NOMO-1 treated with DMSO at 0.1 percent for 48 hours (cell line): ENCODE data around the gene KPTN.
A peak's percentile ranks its signal among the peaks of the same experiment; 100 is the strongest.
"Not testable (repeated sequence)": the region's sequence is repeated elsewhere in the genome, so short reads cannot be mapped to it uniquely, and the experiment has no call there.

Experiments used
- DNase-seq: peaks from one replicate; lab custom pipeline; 2025; ENCODE audit not compliant: unreplicated experiment; lab: John Stamatoyannopoulos, UW

The KPTN gene

DNA sequence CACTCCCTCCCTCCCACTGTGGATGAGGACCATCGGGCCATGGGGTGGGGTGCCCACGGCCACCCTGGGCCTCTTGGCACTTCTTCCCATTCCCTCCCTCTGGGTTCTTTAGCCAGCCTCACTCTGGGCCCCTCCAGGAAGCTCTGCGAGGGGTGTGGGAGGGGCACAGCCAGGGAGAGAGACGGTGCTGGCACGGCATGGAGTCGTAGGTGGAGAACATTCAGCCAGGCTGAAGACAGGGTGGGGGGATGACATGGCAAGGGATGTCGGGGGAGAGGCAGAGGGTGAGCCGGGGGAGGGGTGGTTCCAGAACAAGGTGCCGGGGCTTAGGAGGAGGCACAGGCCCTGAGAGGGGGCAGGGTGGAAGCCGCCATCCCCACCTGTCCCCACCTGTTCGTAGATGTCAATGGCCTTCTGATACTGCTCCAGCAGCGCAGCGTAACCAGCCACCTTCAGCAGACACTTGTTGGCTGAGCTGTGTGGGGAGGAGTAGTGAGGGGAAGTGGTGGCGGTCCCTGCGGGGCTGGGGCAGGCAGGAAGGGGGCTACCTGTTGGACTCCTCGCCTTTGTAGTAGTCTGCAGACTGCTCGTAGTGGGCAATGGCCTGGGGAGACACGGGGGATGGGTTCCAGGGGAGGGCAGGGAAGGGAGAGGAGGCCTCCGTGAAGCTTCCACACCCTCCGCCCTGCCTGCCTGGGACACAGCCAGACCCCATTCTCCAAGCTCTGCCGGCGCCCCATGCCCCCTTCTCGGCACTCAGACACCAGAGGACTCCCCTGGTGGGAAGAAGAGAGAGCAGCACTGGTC is 8.8 kb upstream of the KPTN start:
- no peak for DNase-seq

DNA sequence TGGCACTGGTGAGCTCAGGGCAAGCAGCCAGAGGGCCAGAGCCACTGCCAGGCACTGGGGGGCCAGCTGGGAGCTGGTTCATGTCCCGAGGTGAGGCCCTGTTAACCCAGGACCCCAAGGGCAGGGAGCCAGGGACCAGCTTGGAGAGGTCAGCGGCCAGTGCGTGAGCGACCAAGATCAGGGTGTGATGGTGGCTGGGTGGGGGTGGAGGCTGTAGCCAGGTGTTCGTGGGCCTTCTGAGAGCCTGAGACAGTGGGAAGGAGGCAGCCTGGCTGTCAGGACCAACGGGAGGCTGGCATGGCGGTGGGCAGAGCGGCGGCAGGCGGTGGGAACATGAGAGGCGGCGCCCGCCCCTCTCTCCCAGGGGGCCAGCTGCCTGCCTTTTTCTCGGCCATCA is 8.1 kb upstream of the KPTN start:
- no peak for DNase-seq

DNA sequence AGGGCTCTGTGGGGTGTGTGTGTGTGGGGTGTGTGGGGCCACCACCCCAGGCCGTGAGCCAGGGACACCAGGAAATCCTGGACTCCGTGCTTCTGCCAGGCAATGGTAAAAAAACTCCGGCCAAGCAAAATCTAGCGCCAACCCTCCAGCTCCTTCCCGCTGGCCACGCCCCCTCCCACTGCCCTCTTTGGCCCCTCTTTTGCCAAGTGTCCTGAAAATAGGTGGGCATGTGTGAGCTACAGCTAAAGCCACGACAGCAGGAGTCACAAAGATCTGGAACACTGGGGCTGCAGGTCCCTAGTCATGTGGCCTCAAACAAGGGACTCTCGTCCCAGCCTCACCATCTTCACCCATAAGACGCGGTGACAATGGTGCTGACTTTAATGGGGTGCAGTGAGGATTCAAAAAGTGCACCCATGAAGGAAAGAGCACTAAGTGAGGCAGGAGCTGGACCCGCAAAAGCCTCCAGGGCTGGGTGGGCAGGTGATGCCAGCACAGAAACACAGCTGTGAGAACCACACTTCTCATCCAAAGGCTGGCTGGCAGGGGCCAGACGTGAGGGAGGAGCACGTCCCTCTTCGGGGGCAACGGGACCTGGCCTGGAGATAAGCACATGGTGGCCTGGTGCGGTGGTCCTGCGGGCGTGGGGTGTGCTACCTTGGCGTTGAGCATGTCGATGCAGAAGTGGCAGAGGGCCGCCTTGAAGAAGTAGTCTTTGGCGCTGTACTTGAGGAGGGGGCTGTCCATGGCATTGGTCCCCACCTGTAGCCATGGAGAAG is 7.5 kb upstream of the KPTN start:
- no peak for DNase-seq

DNA sequence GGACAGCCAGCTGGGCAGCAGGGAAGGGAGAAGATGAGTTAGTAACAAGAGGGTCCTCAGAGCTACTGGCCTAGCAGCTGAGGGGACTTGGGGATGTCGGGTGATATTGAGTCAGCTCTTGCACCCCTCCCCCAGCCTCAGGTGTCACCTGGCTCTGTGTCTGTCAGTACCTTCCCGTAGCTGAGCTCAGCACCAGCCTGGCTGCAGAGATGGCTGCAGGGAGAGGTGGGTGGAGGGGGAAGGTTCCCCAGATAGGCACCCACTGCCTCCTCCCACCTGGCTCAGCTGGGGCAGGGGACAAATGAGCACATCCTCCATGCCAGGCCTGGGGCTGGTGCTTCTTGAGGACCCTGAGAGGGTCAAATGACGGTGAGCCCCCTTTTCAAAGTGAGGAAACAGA is 6.8 kb upstream of the KPTN start:
- no peak for DNase-seq

DNA sequence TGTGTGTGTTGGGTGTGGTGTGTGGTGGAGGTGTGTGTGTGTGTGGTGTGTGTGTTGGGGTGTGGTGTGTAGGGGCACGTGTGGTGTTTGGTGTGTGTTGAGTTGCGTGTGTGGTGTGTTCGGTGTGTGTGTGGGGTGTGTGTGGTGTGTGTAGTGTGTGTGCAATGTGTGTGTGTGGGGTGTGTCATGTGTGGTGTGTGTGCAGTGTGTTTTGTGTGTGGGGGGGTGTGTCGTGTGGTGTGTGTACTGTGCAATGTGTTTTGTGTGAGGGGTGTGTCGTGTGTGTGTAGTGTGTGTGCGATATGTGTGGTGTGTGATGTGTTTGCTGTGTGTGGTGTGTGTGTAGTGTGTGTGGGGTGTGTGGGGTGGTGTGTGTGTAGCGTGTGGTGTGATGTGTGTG is 6.0 kb upstream of the KPTN start:
- DNase-seq = no peak

DNA sequence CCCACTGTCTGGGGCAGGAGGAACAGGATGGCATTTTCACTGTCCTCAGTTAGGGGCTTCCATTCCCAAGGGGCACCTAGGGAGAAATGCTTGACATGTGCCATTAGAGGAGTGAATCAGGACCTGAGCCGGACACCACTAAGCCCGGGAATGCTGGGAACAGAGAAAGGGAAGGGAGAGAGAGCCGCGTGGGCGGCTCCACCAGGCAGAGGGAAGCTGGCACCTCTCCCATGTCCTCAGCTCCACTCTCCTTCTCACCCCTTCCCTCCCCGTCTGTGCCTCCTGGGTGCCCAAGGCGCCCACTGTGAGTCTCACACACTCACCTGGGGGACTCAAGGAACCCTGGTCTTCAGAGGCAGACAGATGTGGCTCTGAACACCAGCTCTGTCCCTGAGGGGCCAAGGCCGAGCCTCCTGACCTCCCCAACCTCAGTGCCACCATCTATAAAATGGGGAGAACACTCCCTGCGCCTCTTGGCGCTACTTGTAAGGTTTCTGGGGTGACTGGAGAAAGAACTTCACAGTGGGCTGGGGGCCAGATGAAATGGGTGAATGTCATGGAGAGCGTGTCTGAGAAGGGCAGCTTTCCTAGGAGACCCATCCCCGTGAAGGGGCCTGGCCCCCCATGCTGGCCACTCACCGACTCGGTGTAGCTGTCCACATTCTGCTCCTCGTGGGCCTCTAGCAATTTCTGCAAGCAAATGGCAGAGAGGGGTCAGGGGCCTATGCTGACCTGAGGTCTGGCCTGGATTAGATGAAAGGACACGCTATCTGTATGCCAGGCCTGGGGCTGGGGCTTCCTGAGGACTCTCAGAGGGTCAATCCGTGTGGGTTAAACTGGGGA is 5.3 kb upstream of the KPTN start:
- no peak for DNase-seq

DNA sequence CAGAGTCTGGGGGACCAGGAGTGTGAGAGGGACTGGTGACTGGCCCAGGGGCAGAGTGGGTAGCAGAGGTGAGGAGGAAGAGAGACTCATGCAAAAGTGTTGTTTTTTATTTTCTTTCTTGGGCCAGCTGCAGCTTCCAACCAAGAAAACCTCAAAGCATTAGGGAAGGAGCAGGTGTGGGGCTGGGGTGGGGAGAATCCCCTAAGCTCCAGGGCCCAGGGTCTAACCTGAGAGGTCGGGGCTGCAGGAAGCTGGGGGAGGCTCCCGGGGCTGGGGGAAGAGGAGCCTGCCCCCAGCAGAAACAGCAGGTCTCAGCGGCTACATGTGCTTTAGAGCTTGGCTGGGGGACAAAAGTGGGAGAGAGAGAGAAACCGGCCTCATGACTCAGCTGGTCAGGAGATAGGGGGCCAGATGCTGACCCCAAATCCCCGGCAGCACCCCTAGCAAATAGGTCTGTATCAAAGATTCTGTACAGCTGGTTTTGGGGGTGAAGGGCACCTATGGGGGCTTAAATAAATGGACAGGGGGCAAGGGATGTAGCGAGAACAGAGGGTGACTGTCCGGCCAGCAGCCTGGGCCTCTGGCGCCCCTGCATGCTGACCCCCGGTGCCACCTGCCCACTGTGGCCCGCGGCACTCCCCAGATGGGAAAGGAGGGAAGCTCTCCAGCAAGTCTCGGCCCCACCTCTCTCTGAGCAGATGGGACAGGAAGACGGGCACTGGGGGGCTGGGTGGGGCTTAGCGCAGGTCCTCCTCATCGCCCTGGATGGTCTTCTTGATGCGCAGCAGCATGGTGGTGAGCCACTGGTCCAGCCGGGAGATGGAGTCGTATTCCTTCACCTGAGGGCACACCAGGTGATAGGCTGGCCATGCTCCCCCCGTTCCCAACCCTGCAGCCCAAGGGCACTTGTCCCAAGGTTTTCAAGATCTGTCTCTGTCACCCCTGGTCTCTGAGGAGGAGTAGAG is 3.8 kb upstream of the KPTN start:
- no peak for DNase-seq

DNA sequence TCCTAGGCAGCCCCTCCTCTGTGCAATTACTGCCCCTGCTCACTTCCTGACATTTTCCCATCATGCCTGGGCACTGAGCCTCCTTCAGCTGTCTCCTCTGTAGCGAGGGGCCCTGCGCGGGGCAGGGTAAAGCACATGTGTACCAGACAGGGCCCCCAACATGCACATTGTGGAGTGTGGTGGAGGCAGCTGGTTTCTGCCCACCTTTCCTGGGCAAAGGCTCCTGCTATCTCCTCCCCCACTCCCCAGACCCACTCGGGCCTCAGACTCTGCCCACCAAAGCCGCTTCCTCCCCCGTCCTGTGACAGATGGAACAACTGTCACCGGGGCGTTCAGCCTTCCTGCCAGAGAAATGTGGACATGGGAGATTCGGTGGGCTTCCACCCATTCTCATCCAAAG is 2.9 kb upstream of the KPTN start:
- no peak for DNase-seq

DNA sequence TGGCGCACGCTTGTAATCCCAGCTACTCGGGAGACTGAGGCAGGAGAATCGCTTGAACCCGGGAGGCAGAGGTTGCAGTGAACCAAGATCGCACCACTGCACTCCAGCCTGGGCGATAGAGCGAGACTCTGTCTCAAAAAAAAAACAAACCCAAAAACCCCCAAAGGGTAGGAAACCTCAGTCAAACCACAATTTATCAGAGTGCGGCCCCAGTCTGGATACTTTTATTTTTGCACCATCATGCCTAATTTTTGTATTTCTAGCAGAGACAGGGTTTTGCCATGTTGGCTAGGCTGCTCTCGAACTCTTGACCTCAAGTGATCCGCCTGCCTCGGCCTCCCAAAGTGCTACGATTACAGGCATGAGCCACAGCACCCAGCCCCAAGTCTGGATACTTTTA is 2.2 kb upstream of the KPTN start:
- DNase-seq = not testable (repeated sequence)

DNA sequence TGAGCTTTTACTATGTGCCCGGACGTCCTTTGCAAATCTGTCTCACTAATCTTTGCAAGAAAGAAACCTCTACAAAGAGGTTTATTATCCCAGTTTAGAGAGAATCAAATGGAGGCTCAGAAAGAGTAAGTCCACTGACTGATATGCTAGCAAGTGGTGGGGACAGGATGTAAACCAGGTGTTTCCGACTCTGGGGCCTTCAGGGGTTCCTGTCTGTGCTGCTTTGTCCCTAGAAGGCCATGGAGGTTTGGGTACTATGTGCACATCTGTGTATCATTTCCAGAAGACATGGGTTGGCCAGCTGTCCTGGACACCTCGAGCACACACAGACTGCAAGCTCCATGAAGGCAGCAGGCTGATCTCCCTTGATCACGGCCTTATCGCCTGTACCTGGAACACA is 1.2 kb upstream of the KPTN start:
- DNase-seq = no peak

DNA sequence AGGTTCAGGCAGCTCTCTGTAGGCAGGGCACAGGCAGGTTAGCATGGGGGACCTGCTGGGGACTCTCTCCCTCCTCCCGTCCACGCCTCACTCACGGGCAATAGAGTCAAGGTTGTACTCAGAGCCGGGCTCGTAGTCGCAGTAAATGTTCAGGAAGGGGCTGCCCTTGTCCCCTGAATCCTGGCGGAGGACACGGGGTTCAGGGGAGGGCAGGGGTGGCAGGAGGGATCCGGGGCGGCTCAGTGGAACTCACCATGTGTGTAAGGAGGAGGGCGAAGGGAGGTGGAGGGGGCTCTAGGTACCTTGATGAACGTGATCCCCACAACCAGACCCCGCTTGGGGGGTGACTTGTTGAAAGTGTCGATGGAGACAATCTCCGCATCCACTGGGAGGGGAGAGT is 819 bp downstream of the KPTN start:
- no peak for DNase-seq

DNA sequence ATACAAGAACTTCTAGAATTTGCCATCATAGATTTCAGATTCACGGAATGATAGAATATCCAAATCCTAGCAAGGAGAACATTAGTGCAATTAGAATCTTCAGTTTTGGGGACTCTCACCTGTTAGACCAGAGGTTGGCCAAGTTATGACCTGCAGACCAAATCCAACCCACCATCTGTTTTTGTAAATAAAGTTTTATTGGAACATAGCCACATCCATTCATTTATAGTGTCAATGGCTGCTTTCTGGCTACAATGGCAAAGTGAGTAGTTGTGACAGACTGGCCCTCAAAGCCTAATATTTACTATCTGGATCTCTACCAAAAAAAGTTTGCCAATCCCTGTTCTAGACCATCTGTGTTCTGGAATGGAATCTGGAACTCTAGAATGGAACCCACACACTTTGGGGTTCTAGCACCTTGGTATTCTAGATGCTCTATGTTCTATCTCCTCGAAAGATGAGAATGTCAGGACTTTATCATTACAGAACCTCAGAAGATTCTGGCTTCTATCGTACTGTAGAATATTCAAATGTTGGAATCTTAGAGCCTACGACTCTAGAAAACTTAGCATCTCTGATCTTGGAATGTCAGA is 2.5 kb downstream of the KPTN start:
- no peak for DNase-seq

DNA sequence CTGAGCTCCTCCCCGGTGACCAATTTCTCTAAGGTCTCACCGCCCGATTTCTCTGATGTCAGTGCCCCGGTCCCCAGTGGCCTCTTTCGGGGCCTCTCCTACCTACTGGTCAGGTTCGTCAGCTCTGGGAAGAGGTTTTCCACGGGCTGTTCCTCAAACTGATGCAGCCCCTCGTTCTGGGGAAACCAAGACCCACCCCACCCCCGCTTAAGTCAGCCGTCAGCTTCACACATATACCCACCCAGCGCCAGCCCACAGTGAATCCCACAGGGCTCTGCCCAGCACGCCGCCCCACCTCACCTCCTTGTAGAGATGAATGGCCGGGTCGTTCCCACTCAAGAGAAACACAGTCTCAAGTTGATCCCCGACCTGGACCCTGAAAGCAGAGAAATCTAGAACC is 3.4 kb downstream of the KPTN start:
- no peak for DNase-seq

DNA sequence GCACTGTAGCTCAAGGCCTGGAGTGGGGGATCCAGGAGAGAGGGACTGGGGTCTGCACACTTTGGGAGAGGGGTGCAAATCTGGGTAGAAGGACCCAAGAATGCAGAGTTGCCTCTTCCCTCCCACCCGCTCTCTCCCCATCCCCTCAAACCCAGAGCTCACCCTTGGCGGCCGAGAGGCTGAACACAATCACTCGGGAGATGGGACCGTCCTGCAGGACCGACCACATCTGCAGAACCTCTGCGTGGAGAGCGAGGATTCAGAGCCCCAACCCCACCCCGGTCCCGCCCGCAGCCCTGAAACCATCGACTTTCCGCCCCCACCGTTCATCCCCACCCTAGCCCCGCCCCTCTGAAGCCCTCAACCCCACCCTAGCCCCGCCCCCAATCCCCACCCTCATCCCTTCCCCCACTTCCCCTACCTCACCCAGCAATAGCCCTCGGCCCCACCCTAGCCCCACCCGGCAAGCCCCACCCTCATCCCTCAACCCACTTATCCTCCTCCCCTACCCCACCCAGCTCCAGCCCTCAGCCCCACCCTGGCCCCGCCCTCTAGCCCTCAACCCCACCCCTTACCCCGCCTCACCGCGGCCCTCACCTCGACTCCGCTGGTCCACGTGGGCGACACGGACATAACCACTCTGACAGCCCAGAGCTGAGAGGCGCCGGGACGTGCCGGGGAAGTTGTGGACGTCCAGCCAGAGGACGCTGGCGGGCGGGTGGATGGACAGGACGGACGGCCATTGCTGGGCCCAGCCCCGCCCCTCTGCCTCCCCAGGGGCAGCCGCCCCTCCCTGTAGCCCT is 4.1 kb downstream of the KPTN start:
- DNase-seq = no peak

DNA sequence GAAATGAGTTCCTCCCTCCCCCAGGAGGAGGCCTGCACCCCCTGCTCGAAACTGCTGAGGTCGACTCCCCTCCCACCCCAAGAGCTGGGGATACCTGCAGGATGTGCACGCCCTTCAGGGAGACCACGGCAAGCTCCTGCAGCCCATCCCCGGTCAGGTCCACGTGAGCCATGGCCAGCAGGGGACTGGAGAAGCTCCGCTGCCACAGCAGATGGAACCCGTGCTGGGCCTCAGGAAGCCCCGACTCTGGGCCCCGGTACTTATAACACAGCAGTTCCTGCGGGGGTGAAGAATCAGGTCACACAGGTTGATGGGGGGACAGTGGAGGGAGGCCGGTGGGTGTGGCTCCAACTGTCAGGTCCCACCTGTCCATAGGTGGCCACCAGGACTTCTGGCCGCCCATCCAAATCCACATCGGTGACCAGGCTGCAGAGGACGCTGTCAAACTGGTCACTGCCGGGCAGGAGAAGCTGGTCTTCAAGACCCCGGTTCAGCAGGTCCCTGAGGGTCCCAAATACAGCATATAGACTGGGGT is 7.5 kb downstream of the KPTN start:
- no peak for DNase-seq

DNA sequence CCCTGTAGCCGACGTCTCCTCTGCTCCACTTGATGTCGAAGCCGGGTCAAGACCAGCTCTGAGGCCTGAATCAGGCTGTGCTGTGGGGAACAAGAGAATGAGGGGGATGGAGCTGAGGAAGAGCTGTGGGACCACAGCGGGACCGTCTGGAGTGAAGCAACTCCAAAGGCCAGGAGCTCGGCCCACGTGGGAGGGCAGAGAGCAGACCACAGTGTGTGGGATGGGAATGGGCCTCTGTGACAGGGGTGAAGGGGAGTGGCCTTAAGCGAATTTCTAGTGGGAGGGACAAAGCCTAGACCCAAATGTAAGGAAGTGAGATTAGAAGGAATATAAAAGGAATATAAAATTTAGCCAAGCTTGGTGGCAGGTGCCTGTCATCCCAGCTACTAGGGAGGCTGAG is 8.6 kb downstream of the KPTN start:
- DNase-seq = no peak

DNA sequence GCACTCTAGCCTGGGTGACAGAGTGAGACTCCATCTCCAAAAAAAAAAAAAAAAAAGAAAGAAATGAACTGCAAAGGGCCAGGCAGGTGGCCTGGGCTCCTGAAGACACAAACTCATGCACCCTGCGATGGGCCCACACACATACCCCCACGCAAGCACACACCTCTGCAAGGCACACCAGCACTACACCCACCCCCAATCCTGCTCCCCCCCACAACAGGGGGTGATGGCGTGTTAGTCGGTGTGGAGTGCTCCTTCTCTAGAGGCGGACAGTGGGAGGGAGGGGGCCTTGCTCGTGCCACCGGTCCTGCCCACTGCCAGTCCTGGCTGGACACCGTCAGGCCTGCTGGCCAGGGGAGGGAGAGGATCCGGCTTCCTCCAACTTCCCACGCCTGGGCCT is 10.7 kb downstream of the KPTN start:
- DNase-seq = no peak

DNA sequence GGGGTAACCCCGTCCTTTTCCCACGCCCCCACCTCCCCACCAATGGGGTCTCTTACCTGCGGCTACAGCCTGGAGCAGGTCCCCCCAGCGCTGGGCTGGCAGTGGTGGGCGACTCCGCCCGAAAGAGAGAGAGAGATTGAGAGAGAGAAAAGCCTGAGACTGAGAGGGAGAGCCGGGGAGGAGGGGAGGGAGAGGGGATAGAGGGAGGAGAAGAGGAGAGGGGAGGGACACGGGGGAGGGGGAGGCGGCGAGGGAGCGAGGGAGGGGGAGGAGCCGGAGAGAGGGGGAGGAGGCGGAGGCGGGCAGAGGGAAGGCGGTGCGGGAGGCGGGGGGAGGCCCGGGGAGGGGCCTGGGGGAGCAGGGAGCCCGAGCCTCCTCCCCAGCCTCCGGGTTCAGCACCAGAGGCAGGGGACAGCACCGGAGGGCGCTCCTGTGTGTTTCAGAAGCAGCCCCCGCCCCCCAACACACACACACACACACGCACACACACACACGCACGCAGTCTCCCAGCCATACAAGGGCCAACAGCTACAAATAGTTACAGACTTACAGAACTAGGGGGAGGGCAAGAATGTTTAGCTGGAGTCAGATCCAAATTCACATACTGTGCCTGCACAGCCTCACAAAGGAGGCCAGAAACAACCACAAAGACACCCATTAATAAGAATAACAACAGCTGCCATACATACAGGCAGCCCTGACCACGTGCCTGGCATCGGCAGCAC is 12.1 kb downstream of the KPTN start, which contains the start of gene SLC8A2:
Gene SLC8A2, minus strand, starts transcription at position 161 of the 725 bp plus-strand sequence. CDS start 5,490 bp downstream, outside the sequence.
- DNase-seq = peak; percentile 12
